ENCODE data around the gene LGALS9B.
"Not testable (repeated sequence)": the region's sequence is repeated elsewhere in the genome, so short reads cannot be mapped to it uniquely, and the experiment has no call there.

The LGALS9B gene

DNA sequence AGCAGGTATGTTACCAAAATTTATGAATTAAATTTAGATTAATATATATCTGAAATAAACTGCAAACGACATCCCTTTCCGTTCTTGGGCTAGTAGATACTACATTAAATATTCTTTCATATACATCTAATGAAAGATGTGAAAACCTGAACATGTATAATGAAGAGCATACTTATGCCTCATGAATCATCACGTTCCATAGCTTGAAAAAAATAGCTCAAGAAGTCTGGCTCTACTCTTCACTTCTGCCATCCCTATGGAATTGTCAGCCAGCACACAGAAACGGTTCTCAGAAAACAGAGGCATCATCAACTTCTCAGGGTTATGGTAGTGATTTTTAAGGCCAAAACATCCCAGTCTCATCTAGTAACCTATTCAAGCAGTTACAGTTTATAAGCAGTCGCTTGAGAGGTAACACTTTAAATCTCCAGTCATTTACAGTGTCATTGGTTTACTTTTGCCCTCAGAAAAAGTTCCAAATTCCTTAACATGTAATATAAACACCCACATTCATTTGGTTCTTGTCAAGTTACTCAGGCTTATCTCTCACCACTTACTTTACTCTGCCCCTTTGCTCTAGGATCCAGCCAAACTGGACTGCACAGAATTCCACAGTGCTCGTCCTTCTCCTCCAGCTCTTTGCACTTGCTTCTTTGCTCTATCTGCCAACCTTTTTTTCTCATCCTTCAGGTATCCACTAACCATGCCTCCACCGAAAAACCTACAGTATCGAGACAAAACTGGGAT, 66.6 kb downstream of the LGALS9B start:
- WGBS: 100% methylated on average over 2 of the region's 8 CpGs
- H3K27me3 ChIP-seq (ENCODE audit: insufficient read depth, low read length); H3K27ac ChIP-seq (ENCODE audit: low read depth, low read length); H3K9ac ChIP-seq (ENCODE audit: low read depth, low read length); H3K4me1 ChIP-seq (ENCODE audit: insufficient read depth, low read length); H3K4me3 ChIP-seq (ENCODE audit: low read length); H3K36me3 ChIP-seq (ENCODE audit: insufficient read depth, low read length); H3K9me3 ChIP-seq (ENCODE audit: insufficient read depth, low read depth, low read length): not testable (repeated sequence)

All from HUES64 (cell line).